CD4-positive, alpha-beta T cell (primary cell): Measurements from ENCODE around the gene SLC24A3. TPM values are rescaled to one million over a fixed set of nuclear protein-coding genes. Genes with fewer than 3 reads are reported as not detected.

Experiments
- ATAC-seq: fragments of 200-7000 bp; cut with Tn5 transposase; one replicate; pipeline ENCODE4 v1.10.0; 2022; ENCODE audit warnings: mild to moderate bottlenecking; ENCODE audit not compliant: poor library complexity
- CTCF ChIA-PET: fragments of 350-600 bp; sonication (Branson Sonifier 250); formaldehyde crosslinking; loops from one replicate; lab custom pipeline; 2021; ENCODE audit warnings: antibody characterized with exemption, inconsistent platforms; lab: Charles Lee
- POLR2A ChIA-PET: fragments of 350-600 bp; sonication (Branson Sonifier 250); formaldehyde crosslinking; loops from one replicate; lab custom pipeline; 2021; ENCODE audit warnings: antibody characterized with exemption, inconsistent platforms; lab: Charles Lee
- DNase-seq, 14 experiments: peaks; one replicate each; pipeline ENCODE4 v3.0.0-alpha.2; 2013 to 2020; ENCODE audit warnings: mixed read lengths in 2 of 14
- H3K27ac ChIP-seq, 2 donors: one replicate each; pipeline versions ENCODE4 v1.5.1 to v1.7.0; 2013; ENCODE audit warnings: low read length in 2 of 2, low read depth in 1 of 2, mild to moderate bottlenecking in 1 of 2
- H3K27me3 ChIP-seq, 2 experiments: 1 replicate in 1 of 2; 2 replicates in 1 of 2; pipeline versions ENCODE4 v1.6.1 to v1.7.0; 2013; ENCODE audit warnings: low read length in 2 of 2, control low read depth in 1 of 2, mild to moderate bottlenecking in 1 of 2, moderate library complexity in 1 of 2; ENCODE audit not compliant: insufficient read depth in 2 of 2, control insufficient read depth in 1 of 2
- H3K36me3 ChIP-seq: one replicate; pipeline ENCODE4 v1.6.1; 2013; ENCODE audit warnings: low read length, control low read depth; ENCODE audit not compliant: insufficient read depth
- H3K4me1 ChIP-seq: one replicate; pipeline ENCODE4 v1.6.1; 2013; ENCODE audit warnings: low read length, control low read depth; ENCODE audit not compliant: insufficient read depth
- H3K4me3 ChIP-seq: one replicate; pipeline ENCODE4 v1.5.1; 2013; ENCODE audit warnings: mild to moderate bottlenecking, low read length, moderate library complexity
- H3K9me3 ChIP-seq, 2 experiments: 1 replicate in 1 of 2; 2 replicates in 1 of 2; pipeline versions ENCODE4 v1.6.1 to v1.7.0; 2013; ENCODE audit warnings: low read length in 2 of 2, mild to moderate bottlenecking in 2 of 2, control low read depth in 1 of 2, moderate library complexity in 1 of 2; ENCODE audit not compliant: control insufficient read depth in 1 of 2, insufficient read depth in 1 of 2
- H3K27ac Mint-ChIP-seq: one replicate; pipeline ENCODE4 v1.8.0; 2020; ENCODE audit warnings: mixed read lengths
- H3K27me3 Mint-ChIP-seq: one replicate; pipeline ENCODE4 v1.8.0; 2021; ENCODE audit warnings: mixed read lengths
- H3K36me3 Mint-ChIP-seq: one replicate; pipeline ENCODE4 v1.8.0; 2021; ENCODE audit warnings: low read depth, mixed read lengths
- H3K4me1 Mint-ChIP-seq: one replicate; pipeline ENCODE4 v1.8.0; 2021; ENCODE audit warnings: low read depth, mixed read lengths
- H3K4me3 Mint-ChIP-seq: one replicate; pipeline ENCODE4 v1.8.0; 2020; ENCODE audit warnings: mild to moderate bottlenecking, mixed read lengths
- H3K9me3 Mint-ChIP-seq: one replicate; pipeline ENCODE4 v1.8.0; 2020; ENCODE audit warnings: mixed read lengths
- CTCF ChIP-seq: fragments of 200-600 bp; IDR thresholded peaks from one replicate; pipeline ENCODE4 v1.8.0; 2022; ENCODE audit warnings: antibody characterized with exemption, mild to moderate bottlenecking
- intact Hi-C, 2 experiments: fragments of 100-400 bp; cut with DNase I in 1 of 2; cut with micrococcal nuclease in 1 of 2; formaldehyde crosslinking; loops; one replicate each; pipeline versions ENCODE4 v1.15.1 to v1.9.0; 2023 to 2025; cut with DNase I, micrococcal nuclease
- total RNA-seq, 174 experiments: library from RNA in 2 of 174; stranded (reverse) in 2 of 174; gene quantifications; one replicate each; pipeline ENCODE4 v1.2.3 and lab custom pipeline; 2021 to 2026

The SLC24A3 gene
- total RNA-seq, 2 experiments from 2014 or later = not detected

- POLR2A ChIA-PET = no interaction called here
- Mint-ChIP-seq H3K9me3 (no peaks in the 10 kb centered on the region), H3K4me3 (no peak overlapping the region), H3K27ac (no peak overlapping the region), H3K36me3 (no peaks in the 10 kb centered on the region), H3K27me3 (no peaks in the 10 kb centered on the region), H3K4me1 (no peaks in the 10 kb centered on the region)
- ATAC-seq = no peak
- peaks cover 0 to 5% of the 10 kb centered on the region in 2 experiments for H3K9me3 ChIP-seq
- CTCF ChIA-PET = no interaction called here
- no peak for TF ChIP-seq CTCF
- H3K27ac ChIP-seq = no peak overlapping the region
- no peak overlapping the region for H3K4me3 ChIP-seq
- H3K36me3 ChIP-seq = no peaks in the 10 kb centered on the region
- no peaks in the 10 kb centered on the region for H3K27me3 ChIP-seq
- no peak for DNase-seq
- H3K4me1 ChIP-seq = no peaks in the 10 kb centered on the region
- intact Hi-C loops = no loop called here
These were observed 135.6 kb downstream of the SLC24A3 start for GRCh38 chr20:19347943-19348456.

GRCh38 chr20:19348582-19348981 lies 136.1 kb downstream of the SLC24A3 start:
- Histone ChIP-seq H3K9me3 (peaks cover 0 to 5% of the 10 kb centered on the region in 2 experiments), H3K4me1 (no peaks in the 10 kb centered on the region), H3K27me3 (no peaks in the 10 kb centered on the region), H3K36me3 (no peaks in the 10 kb centered on the region), H3K27ac (no peak overlapping the region), H3K4me3 (no peak overlapping the region)
- Mint-ChIP-seq H3K27me3 (no peaks in the 10 kb centered on the region), H3K9me3 (no peaks in the 10 kb centered on the region), H3K4me1 (no peaks in the 10 kb centered on the region), H3K36me3 (no peaks in the 10 kb centered on the region), H3K27ac (no peak overlapping the region), H3K4me3 (no peak overlapping the region)
- ChIA-PET POLR2A (no interaction called here), CTCF (no interaction called here)
- DNase-seq (no peak), ATAC-seq (no peak)
- no peak for TF ChIP-seq CTCF
- intact Hi-C loops = no loop called here

- Histone ChIP-seq H3K27me3 (no peaks in the 10 kb centered on the region), H3K27ac (no peak overlapping the region), H3K4me3 (no peak overlapping the region), H3K4me1 (no peaks in the 10 kb centered on the region), H3K9me3 (peaks cover 0 to 5% of the 10 kb centered on the region in 2 experiments), H3K36me3 (no peaks in the 10 kb centered on the region)
- DNase-seq (no peak), ATAC-seq (no peak)
- no peaks in the 10 kb centered on the region for H3K4me1 Mint-ChIP-seq
- no peaks in the 10 kb centered on the region for H3K36me3 Mint-ChIP-seq
- intact Hi-C loops = no loop called here
- no peak overlapping the region for H3K4me3 Mint-ChIP-seq
- ChIA-PET POLR2A (no interaction called here), CTCF (no interaction called here)
- no peak for TF ChIP-seq CTCF
- no peaks in the 10 kb centered on the region for H3K9me3 Mint-ChIP-seq
- no peaks in the 10 kb centered on the region for H3K27me3 Mint-ChIP-seq
- no peak overlapping the region for H3K27ac Mint-ChIP-seq
These were observed 137.4 kb downstream of the SLC24A3 start for GRCh38 chr20:19349879-19350278.
